GM21723 (cell line): Measurements from ENCODE around the gene CES2.
A peak's percentile ranks its signal among the peaks of the same experiment; 100 is the strongest.
"Not testable (repeated sequence)": the region's sequence is repeated elsewhere in the genome, so short reads cannot be mapped to it uniquely, and the experiment has no call there.

Experiments used
- ATAC-seq: cut with Tn5 transposase; IDR thresholded peaks from one replicate; pipeline ENCODE4 v1.9.1; 2021; ENCODE audit warnings: mild to moderate bottlenecking, moderate library complexity; ENCODE audit not compliant: unreplicated experiment

Gene CES2

DNA sequence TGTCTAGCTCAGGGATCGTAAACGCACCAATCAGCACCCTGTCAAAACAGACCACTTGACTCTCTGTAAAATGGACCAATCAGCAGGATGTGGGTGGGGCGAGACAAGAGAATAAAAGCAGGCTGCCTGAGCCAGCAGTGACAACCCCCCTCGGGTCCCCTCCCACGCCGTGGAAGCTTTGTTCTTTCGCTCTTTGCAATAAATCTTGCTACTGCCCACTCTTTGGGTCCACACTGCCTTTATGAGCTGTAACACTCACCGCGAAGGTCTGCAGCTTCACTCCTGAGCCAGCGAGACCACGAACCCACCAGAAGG is 39.6 kb downstream of the CES2 start:
- not testable (repeated sequence) for ATAC-seq

DNA sequence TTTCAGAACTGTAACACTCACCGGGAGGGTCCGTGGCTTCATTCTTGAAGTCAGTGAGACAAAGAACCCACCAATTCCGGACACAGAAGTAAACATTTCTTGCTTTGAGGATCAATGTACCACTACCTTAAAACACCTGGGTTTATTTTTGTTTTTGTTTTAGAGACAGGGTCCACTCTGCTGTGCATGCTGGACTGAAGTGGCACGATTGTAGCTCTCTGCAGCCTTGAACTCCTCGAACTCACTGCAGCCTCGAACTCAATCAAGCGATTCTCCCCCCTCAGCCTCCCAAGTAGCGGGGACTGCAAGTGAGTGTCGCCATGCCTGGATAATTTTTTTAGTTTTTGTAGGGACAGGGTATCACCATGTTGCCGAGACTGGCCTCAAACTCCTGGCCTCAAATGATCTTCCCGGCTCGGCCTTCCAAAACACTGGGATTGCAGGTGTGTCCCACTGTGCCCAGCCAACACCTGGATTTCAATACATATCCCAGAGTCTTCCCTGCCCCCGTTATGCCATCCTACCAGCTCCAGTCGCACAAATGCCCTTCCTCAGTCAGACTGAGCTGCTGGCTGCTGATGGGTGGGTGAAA is 40.1 kb downstream of the CES2 start:
- no peak for ATAC-seq

GRCh38 chr16:66976746-66977145 is 41.4 kb downstream of the CES2 start:
- ATAC-seq: no peak

DNA sequence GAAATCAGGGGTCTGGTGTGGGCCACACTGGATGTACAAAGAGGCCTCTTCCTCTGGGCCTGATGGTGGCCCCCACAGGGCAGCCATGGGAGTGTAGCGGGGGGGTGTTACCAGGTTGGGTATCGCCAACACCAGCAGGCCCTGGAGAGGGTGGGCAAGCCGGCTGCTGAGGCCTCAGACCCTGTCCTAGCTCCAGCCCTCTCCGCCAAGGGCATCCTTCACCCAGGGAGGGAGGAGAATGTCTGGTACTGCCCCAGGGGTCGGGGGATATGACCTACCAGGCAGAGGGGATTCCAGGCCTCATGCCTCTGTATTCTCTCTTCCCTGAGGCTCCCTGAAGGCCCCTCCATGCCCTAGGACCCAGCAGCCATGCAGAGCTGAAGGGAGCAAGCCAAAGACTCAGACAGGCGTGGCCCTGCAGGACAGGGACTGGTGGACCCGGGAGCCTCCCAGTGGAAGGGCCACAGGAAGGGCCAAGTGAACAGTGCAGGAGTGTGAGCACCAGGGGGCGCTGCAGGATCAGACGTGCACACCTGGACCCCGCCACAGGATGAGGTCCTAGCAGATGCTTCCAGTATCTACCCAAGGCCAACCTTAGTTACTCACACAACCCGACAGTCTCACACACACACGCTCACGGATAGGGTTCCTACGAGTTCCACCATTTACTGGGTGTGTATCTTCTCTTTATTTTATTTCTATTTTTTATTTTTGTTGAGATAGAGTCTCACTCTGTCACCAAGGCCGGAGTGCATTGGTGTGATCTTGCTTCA is 42.2 kb downstream of the CES2 start:
- peak; percentile 87 for ATAC-seq

DNA sequence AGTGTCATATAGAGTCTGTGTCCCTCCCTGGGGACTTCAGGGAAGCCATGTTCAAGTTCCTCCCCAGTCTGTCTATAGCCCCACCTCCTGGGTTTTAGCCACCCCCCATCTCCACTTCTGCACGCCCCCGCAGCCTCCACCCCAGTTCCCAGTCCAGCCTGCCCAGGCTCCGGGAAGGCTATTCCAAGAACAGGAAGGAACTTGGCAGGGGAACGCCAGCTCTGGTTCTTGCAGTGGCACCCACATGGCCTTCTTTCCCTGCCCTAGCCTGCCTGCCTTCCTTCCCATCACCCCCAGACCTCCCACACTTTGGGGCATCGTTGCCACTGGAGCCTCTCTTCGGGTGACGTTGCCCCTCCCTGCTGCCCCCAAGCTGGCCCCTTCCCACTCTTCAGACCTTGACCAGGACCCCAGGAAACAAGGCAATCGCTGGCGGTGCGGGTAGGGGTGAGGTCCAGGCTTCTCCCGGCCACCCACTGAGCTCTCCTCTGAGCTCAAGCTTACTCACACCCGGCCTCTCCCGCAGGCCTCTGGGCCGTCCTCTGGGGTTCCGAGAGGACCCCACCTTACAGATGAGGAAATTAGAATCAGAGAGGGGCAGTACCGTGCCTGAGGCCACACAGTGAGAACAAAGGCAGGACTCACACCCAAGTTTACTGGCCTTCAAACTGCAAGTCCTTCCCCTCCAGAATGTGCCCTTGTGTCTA is 43.8 kb downstream of the CES2 start:
- ATAC-seq: no peak

DNA sequence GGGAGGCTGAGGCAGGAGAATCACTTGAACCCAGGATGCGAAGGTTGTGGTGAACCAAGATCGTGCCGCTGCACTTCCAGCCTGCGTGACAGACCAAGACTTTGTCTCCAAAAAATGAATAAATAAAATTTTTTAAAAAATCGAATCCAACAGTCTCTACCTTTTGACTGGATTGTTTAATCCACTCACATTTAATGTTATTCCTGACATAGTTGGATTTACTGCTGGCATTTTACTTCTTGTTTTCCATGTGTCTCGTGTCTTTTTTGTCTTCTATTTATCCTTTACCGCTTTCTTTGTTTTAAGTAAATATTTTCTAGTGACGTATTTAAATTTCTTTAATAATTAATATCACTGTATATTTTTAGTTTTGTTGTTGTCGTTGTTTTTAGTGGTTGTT is 47.7 kb downstream of the CES2 start:
- ATAC-seq: no peak

DNA sequence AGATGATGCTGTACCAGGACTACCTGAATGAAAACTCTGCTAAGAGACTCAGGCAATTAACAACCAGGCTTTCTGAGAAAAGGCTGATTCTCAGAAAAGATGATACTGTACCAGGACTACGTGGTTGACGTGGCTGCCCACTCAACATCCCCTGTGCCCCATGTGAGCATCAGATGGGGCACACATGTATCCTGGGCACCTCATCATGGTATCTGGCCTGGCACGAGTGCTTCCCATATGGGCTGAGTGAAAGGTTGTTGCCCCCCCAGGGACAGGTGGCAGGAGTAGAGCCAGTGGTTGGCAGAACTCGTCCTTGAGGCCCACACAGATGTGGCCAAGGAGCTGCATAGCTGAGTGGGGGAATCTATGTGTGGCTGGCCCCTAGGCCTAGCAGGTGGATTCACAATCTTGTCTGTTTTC is 49.6 kb downstream of the CES2 start:
- ATAC-seq: no peak

- no peak for ATAC-seq
Measured at GRCh38 chr16:66986559-66986958, 51.2 kb downstream of the CES2 start.

DNA sequence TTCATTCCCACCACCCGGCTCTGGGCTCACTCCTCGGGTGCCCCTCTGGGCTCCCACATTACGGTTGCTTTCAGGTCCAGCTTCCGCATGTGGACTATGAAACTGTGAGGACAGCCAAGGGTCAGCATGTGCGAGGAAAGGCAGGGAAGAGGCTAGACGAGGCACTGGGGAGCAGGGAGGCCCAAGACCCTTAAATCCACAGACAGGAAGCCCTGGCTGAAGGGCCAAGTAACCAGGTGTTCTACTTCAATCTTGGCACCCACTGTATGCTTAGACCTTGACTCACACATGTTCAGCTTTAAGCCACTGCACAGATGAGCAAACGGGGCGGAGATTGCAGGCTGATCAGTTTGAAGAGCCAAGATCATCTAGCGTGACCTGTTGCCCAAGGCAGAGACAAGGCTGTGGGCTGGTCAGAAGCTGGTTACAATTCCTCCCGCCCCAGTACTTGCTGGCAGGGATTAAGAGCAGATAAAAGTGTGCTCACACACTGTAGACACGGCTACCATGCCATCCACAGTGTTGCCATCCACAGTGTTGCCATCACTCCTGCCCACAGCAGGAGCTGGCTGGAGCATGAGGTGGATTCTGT is 53.0 kb downstream of the CES2 start, which contains the start of gene CES4A:
TSS of gene CES4A (plus strand) at position 393 of the 592 bp plus-strand sequence. CDS start at position 577, 184 bp downstream.
- ATAC-seq: no peak

DNA sequence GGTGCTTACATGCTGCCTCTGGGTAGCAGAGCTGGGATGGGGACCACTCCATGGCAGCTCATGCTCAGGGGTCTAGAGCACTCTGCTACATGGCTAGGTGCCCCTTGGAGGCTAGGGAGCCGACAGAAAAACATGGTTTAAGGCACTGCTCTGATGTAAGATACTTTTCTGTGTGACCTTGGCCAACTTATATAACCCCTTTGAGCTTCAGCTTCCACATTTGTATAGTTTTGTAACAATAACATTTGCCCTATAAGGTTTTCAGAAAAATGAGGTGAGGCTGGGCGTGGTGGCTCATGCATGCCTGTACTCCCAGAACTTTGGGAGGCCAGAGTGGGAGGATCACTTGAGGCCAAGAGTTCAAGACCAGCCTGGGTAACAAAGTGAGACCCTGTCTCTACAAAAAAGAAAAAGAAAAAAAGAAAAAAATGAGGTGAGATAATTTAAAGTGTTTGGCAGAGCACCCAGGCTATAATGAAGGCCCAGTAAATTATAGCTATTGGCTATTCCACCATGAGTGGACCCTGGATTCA is 56.3 kb downstream of the CES2 start:
- ATAC-seq: no peak

DNA sequence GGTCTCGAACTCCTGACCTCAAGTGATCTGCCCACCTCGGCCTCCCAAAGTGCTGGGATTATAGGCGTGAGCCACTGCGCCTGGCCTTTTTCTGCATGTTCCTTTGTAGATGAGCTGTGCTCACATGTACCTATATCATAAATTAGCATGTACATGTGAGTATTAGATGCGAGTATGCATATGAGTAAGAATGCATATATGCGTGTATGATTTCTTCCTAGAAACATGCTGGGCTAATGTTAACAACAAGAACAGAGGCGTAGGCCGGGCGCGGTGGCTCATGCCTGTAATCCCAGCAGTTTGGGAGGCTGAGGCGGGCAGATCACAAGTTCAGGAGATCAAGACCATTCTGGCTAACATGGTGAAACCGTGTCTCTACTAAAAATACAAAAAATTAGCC is 58.2 kb downstream of the CES2 start:
- not testable (repeated sequence) for ATAC-seq
